BLaER1 (cell line): ENCODE measurements around the gene ATF6.

Source experiments
- H3K27ac ChIP-seq: shearing (Covaris generic); formaldehyde crosslinking; 2 replicates; pipeline ENCODE4 v1.8.1; 2022
- H3K27me3 ChIP-seq: shearing (Covaris generic); formaldehyde crosslinking; 2 replicates; pipeline ENCODE4 v1.8.1; 2022
- H3K36me3 ChIP-seq: shearing (Covaris generic); formaldehyde crosslinking; 2 replicates; pipeline ENCODE4 v1.8.1; 2022
- H3K4me1 ChIP-seq: shearing (Covaris generic); formaldehyde crosslinking; 2 replicates; pipeline ENCODE4 v1.8.1; 2022
- H3K4me2 ChIP-seq: shearing (Covaris generic); formaldehyde crosslinking; 2 replicates; pipeline ENCODE4 v1.8.1; 2022
- H3K4me3 ChIP-seq: shearing (Covaris generic); formaldehyde crosslinking; 2 replicates; pipeline ENCODE4 v1.8.1; 2022
- H3K9ac ChIP-seq: shearing (Covaris generic); formaldehyde crosslinking; 2 replicates; pipeline ENCODE4 v1.8.1; 2022
- H3K9me3 ChIP-seq: shearing (Covaris generic); formaldehyde crosslinking; 2 replicates; pipeline ENCODE4 v1.8.1; 2022
- H4K20me1 ChIP-seq: shearing (Covaris generic); formaldehyde crosslinking; 2 replicates; pipeline ENCODE4 v1.8.1; 2022
- Cebpa-rat ChIP-seq: shearing (Covaris generic); IDR thresholded peaks from 2 replicates; pipeline ENCODE4 v1.8.1; 2022

ATF6 gene

GRCh38 chr1:161736335-161736969, 29.7 kb upstream of the ATF6 start:
- Histone ChIP-seq H3K4me3 (no peak overlapping the region), H3K9me3 (no peaks in the 10 kb centered on the region), H3K36me3 (no peaks in the 10 kb centered on the region), H3K4me1 (peaks cover 31% of the 10 kb centered on the region), H4K20me1 (no peaks in the 10 kb centered on the region), H3K9ac (no peak overlapping the region), H3K27ac (no peak overlapping the region), H3K27me3 (no peaks in the 10 kb centered on the region), H3K4me2 (no peak overlapping the region)
- no peak for TF ChIP-seq Cebpa-rat

GRCh38 chr1:161737625-161738024, 28.5 kb upstream of the ATF6 start:
- peaks cover 32% of the 10 kb centered on the region for H3K4me1 ChIP-seq
- H3K9me3 ChIP-seq = no peaks in the 10 kb centered on the region
- H3K4me2 ChIP-seq = no peak overlapping the region
- no peak overlapping the region for H3K4me3 ChIP-seq
- no peaks in the 10 kb centered on the region for H3K36me3 ChIP-seq
- no peak overlapping the region for H3K9ac ChIP-seq
- H3K27me3 ChIP-seq = no peaks in the 10 kb centered on the region
- H3K27ac ChIP-seq = no peak overlapping the region
- no peaks in the 10 kb centered on the region for H4K20me1 ChIP-seq
- TF ChIP-seq Cebpa-rat = no peak

- H3K9me3 ChIP-seq = no peaks in the 10 kb centered on the region
- H3K27me3 ChIP-seq = no peaks in the 10 kb centered on the region
- no peak overlapping the region for H3K4me3 ChIP-seq
- H3K27ac ChIP-seq = no peak overlapping the region
- no peak overlapping the region for H3K9ac ChIP-seq
- no peaks in the 10 kb centered on the region for H4K20me1 ChIP-seq
- no peak for TF ChIP-seq Cebpa-rat
- peaks cover 32% of the 10 kb centered on the region for H3K4me1 ChIP-seq
- 0 out of 2 replicates have a peak overlapping the region, but pooled peaks have one; percentile 3 for H3K4me2 ChIP-seq
- no peaks in the 10 kb centered on the region for H3K36me3 ChIP-seq
These were observed 27.4 kb upstream of the ATF6 start for GRCh38 chr1:161738627-161739287.

- H3K27me3 ChIP-seq = no peaks in the 10 kb centered on the region
- H3K4me3 ChIP-seq = no peak overlapping the region
- H3K27ac ChIP-seq = no peak overlapping the region
- no peak overlapping the region for H3K9ac ChIP-seq
- H3K4me2 ChIP-seq = peak overlapping the region; percentile 50
- peaks cover 32% of the 10 kb centered on the region for H3K4me1 ChIP-seq
- no peaks in the 10 kb centered on the region for H3K36me3 ChIP-seq
- TF ChIP-seq Cebpa-rat = no peak
- no peaks in the 10 kb centered on the region for H3K9me3 ChIP-seq
- no peaks in the 10 kb centered on the region for H4K20me1 ChIP-seq
These were observed 26.1 kb upstream of the ATF6 start for GRCh38 chr1:161739865-161740566.

GRCh38 chr1:161740921-161741320, 25.2 kb upstream of the ATF6 start:
- no peaks in the 10 kb centered on the region for H3K27me3 ChIP-seq
- TF ChIP-seq Cebpa-rat = no peak
- H3K4me2 ChIP-seq = peak overlapping the region; percentile 50
- no peaks in the 10 kb centered on the region for H3K36me3 ChIP-seq
- no peak overlapping the region for H3K9ac ChIP-seq
- H4K20me1 ChIP-seq = no peaks in the 10 kb centered on the region
- H3K4me1 ChIP-seq = peaks cover 32% of the 10 kb centered on the region
- H3K9me3 ChIP-seq = no peaks in the 10 kb centered on the region
- H3K27ac ChIP-seq = no peak overlapping the region
- H3K4me3 ChIP-seq = no peak overlapping the region

- no peaks in the 10 kb centered on the region for H3K9me3 ChIP-seq
- no peak overlapping the region for H3K9ac ChIP-seq
- H3K4me2 ChIP-seq = no peak overlapping the region
- no peaks in the 10 kb centered on the region for H3K36me3 ChIP-seq
- H3K4me1 ChIP-seq = peaks cover 32% of the 10 kb centered on the region
- H3K4me3 ChIP-seq = no peak overlapping the region
- no peak for TF ChIP-seq Cebpa-rat
- H3K27me3 ChIP-seq = no peaks in the 10 kb centered on the region
- no peak overlapping the region for H3K27ac ChIP-seq
- H4K20me1 ChIP-seq = no peaks in the 10 kb centered on the region
These were observed 22.9 kb upstream of the ATF6 start for GRCh38 chr1:161743231-161743630.

- TF ChIP-seq Cebpa-rat = no peak
- H3K27ac ChIP-seq = no peak overlapping the region
- no peak overlapping the region for H3K9ac ChIP-seq
These were observed 18.3 kb upstream of the ATF6 start for GRCh38 chr1:161747801-161748200.

GRCh38 chr1:161749509-161750407, 16.4 kb upstream of the ATF6 start, which contains the start of gene DUSP12:
Gene DUSP12, plus strand, starts transcription at chr1:161749786. Its CDS starts 16 bp downstream, at chr1:161749802.
- H3K36me3 ChIP-seq = peaks cover 37% of the 10 kb centered on the region
- H4K20me1 ChIP-seq = peaks cover 21% of the 10 kb centered on the region
- peak within 1 kb of the TSS; percentile 96 for H3K4me3 ChIP-seq
- H3K9me3 ChIP-seq = no peaks in the 10 kb centered on the region
- peak within 1 kb of the TSS; percentile 90 for H3K9ac ChIP-seq
- TF ChIP-seq Cebpa-rat = no peak
- H3K4me1 ChIP-seq = peaks cover 21% of the 10 kb centered on the region
- no peaks in the 10 kb centered on the region for H3K27me3 ChIP-seq
- peak within 1 kb of the TSS; percentile 86 for H3K27ac ChIP-seq
- peak within 1 kb of the TSS; percentile 85 for H3K4me2 ChIP-seq

More at GRCh38 chr1:161747801-161748200, 18.3 kb upstream of the ATF6 start:
- H3K27me3 ChIP-seq = no peaks in the 10 kb centered on the region
- H3K4me1 ChIP-seq = peaks cover 21% of the 10 kb centered on the region
- H4K20me1 ChIP-seq = peaks cover 21% of the 10 kb centered on the region
- H3K36me3 ChIP-seq = peaks cover 17% of the 10 kb centered on the region
- H3K4me3 ChIP-seq = no peak overlapping the region
- H3K4me2 ChIP-seq = no peak overlapping the region
- no peaks in the 10 kb centered on the region for H3K9me3 ChIP-seq

GRCh38 chr1:161763522-161764098, 2.5 kb upstream of the ATF6 start:
- no peak for TF ChIP-seq Cebpa-rat
- no peaks in the 10 kb centered on the region for H3K27me3 ChIP-seq
- H3K9ac ChIP-seq = no peak overlapping the region
- peaks cover 16% of the 10 kb centered on the region; the same call in 1 of the 2 replicates for H4K20me1 ChIP-seq
- H3K4me1 ChIP-seq = peaks cover 16% of the 10 kb centered on the region
- H3K4me2 ChIP-seq = no peak overlapping the region
- H3K36me3 ChIP-seq = peaks cover 12% of the 10 kb centered on the region; the same call in 1 of the 2 replicates
- no peaks in the 10 kb centered on the region for H3K9me3 ChIP-seq
- H3K27ac ChIP-seq = no peak overlapping the region
- H3K4me3 ChIP-seq = no peak overlapping the region
